HL-60 (cell line): ENCODE data around the gene CD22.

ENCODE experiments used
- CTCF ChIP-seq: IDR thresholded peaks from one replicate; pipeline ENCODE4 v1.5.1; 2011; ENCODE audit warnings: low read length, control low read depth, inconsistent platforms; ENCODE audit not compliant: insufficient read depth
- GABPA ChIP-seq: IDR thresholded peaks from 2 replicates; pipeline ENCODE4 v1.6.1; 2012; ENCODE audit warnings: low read depth
- TF ChIP-seq, protein P1 (sequence below): IDR thresholded peaks from 2 replicates; pipeline ENCODE4 v1.6.1; 2012; ENCODE audit warnings: low read depth; ENCODE audit not compliant: insufficient replicate concordance

GRCh38 chr19:35383536-35383935 lies 54.5 kb downstream of the CD22 start:
- TF ChIP-seq CTCF: no peak
- TF ChIP-seq, protein P1, sequence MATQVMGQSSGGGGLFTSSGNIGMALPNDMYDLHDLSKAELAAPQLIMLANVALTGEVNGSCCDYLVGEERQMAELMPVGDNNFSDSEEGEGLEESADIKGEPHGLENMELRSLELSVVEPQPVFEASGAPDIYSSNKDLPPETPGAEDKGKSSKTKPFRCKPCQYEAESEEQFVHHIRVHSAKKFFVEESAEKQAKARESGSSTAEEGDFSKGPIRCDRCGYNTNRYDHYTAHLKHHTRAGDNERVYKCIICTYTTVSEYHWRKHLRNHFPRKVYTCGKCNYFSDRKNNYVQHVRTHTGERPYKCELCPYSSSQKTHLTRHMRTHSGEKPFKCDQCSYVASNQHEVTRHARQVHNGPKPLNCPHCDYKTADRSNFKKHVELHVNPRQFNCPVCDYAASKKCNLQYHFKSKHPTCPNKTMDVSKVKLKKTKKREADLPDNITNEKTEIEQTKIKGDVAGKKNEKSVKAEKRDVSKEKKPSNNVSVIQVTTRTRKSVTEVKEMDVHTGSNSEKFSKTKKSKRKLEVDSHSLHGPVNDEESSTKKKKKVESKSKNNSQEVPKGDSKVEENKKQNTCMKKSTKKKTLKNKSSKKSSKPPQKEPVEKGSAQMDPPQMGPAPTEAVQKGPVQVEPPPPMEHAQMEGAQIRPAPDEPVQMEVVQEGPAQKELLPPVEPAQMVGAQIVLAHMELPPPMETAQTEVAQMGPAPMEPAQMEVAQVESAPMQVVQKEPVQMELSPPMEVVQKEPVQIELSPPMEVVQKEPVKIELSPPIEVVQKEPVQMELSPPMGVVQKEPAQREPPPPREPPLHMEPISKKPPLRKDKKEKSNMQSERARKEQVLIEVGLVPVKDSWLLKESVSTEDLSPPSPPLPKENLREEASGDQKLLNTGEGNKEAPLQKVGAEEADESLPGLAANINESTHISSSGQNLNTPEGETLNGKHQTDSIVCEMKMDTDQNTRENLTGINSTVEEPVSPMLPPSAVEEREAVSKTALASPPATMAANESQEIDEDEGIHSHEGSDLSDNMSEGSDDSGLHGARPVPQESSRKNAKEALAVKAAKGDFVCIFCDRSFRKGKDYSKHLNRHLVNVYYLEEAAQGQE: no peak
- no peak for TF ChIP-seq GABPA
